OCI-M2 (cell line): ENCODE data around the gene CCL28.

Experiments used
- DNase-seq: peaks from one replicate; lab custom pipeline; 2025; ENCODE audit not compliant: unreplicated experiment; lab: John Stamatoyannopoulos, UW

Gene CCL28

DNA sequence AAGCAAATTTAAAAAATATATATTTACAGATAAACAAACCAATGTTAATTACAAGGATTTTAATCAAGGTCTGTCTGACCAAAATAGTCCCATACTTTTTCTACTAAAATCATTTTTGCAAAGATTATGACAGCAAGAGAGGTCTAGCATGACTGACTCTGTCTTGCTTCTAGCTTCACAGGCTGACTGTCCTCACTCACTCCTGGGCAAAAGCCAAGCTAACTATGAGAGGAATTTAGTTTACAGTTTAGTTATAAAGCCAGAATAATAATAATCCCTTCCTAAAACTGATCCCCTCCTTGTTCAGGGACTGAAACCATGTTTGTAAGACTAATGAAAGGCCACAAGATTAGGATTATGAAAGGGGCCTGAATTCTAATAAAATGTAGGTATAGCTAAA is 53.5 kb downstream of the CCL28 start:
- DNase-seq, result no peak

DNA sequence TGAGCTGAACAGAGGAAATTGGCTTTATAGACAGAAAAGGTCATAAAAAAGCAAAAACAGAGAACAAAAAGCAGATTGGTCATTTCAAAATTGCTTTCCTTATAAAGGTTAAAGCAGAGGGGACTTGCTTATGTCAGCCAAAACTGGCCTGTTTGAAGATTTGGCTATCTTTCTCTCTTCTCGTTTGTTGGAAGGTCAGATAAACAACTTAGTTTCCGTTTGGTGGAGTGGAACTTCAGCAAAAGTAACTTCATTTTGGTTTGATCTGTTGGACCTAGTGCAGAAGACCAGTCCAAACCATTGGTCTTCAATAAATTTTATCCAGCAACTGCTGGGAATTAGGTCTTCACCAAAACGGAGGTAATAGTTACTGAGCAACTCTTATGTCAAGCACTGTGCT is 53.9 kb downstream of the CCL28 start:
- DNase-seq, result no peak

DNA sequence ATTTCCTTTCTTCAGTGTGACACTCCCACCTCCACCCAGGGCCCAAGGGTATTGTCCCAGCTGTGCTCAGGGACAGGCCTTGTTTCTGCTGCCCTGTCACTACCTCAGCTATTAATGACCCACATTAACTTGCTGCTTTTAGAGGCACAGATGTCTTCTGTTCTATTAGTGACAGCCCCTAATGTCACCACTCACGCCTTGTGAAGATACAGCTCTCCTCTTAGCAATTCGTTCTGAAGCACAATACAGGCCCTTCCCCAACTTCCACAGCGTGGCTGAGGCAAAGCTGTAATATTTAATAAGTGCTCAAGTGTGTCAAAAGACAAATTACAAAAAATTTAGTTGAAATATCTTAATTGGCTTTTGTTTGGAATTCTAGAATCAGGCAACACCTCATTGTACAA is 54.3 kb downstream of the CCL28 start:
- DNase-seq, result no peak

- DNase-seq, result no peak
Measured at GRCh38 chr5:43357067-43357466, 55.1 kb downstream of the CCL28 start.

- no peak for DNase-seq
Measured at GRCh38 chr5:43354774-43355173, 57.4 kb downstream of the CCL28 start.

DNA sequence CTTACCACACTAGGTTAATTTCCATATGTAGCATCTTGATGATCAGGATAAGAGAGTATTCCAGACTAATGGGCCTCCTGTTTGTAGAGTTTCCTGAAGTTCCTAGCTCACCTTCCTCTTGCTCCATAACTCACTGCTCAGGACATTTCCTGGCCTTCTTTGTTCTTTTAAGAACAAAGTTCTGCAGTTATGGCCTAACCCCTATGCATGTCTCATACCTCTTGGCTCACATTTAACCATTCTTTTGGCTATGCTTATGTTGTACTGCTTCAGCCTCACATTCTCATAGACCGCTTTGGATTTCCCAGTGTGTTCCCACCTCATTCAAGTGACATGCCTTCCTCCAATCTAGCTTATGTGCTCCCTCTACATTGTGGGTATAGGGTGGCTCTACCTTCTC is 58.5 kb downstream of the CCL28 start:
- no peak for DNase-seq

GRCh38 chr5:43352915-43353314 is 59.3 kb downstream of the CCL28 start:
- no peak for DNase-seq

DNA sequence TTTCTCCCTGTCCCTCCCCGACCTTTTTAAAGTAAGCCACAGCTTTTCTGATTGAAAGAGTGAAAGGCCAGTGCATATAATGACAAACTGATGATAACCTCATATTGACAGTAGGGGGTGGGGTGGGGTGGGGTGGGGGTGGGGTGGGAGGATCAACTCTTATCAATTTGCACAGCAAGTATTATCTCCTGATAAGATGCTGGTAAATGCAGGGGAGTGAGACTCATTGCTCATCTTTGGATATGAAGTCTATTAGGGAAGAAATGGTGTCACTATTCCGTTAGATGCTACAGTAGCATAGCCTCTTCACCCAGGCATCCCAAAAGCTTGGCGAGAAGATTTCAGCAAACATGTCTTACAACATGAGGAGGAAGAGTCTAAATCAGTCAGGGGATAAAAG is 60.1 kb downstream of the CCL28 start:
- no peak for DNase-seq

- DNase-seq, result no peak
Measured at GRCh38 chr5:43348861-43349363, 63.3 kb downstream of the CCL28 start.

GRCh38 chr5:43348207-43348606 is 64.0 kb downstream of the CCL28 start:
- no peak for DNase-seq

- no peak for DNase-seq
Measured at GRCh38 chr5:43338862-43339261, 73.3 kb downstream of the CCL28 start.

GRCh38 chr5:43336159-43336558 is 76.0 kb downstream of the CCL28 start:
- DNase-seq, result no peak

DNA sequence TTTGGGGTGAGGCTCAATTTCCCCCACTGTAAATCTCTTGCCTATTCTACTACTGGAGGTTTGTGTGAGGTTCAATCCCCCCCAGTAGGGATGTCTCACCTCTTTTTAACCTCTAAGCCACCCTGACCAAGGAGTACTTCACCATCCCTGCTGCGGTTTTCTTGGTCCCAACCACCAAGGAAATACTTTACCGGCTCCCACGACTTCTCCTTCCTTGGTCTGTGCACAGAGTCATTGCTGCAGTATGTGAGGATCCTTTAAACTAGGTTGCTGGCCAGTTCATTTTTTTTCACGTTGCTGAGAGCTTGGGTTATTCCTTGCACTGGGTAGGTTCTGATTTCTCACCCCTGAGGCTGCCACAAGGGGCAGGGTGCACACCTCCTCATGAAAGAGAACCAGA is 76.5 kb downstream of the CCL28 start:
- no peak for DNase-seq

DNA sequence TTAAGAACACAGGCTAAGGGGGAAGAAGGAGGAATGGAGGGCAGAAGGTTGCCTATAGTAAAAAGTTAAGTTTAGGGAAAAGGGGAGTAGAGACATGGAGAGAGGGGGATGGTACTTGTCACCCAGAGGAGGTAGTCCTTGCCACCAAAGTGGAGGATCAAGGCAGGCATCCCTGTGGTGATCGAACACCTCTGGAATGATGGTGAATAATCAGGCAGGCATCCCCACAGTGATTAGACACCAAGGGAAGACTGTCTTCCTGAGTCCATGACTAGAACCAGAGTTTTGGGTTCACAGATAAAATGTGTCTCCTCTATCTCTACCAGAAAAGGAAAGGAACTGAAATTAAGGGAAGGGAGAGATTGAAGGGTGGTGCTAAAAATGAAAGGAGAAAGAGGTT is 79.8 kb downstream of the CCL28 start:
- DNase-seq, result no peak
